ENCODE data around the gene GPRC5C.

The GPRC5C gene

DNA sequence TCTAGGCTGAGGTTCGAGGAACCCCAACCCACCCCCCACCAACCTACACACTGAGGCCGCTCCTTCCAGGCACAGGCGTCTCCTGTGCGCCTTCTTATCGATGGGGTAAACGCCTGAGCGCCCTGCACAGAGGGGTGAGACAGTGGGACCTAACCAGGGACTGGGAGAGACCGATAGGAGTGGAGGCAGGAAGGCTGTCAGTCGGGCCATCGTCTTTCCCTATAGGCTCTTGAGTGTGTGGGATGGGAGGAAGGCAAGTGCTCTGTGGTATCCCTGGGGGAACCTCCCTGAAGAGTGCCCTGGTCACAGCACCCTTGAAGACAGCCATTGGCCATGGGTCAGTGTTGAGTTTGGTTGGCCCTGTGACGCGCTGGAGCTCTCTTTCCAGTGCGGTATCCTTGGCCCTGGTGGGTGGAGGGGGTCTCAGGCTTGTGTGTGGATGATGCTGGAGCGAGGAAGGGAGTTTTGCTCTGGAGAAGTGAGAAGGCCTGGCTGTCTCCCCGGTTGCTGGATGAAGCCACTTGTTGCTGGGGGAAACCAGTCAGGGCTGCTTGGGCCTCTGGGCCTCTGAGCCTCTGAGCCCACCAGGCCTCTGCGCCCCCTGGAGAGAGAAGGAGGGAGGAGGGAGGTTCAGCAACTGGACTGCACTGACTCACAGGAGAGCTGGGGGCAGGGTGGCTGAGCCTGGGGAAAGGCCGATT, 1.7 kb downstream of the GPRC5C start:
- no peak for DNase-seq (ENCODE audit: low read depth)

DNA sequence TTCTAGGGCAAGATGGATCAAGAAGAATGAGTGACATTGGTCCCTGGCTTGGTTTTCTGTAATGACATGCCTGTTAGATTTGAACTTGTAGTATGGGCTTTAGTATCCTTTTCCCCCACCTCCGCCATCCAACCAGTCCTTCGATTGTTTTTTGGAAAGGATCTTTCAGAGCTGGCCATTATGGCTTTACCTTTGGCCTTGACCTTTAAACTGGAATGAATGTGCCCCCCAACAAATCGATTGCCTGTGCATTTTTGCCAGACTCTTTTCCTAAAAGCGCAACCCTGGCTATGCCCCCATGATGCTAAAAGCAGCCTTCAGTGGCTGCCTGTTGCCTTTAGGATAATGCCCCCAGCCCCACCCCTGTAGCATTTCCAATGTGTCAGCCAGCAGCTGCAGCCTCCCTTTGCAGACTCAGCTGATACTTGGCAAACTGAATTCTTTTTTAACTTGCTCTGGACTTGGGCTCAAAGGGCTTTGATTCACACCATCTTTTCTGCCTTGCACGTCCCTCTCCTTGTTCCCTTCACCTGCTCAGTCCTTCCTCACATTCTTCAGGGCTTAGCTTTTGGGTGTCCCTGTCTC, 4.0 kb downstream of the GPRC5C start:
- DNase-seq (ENCODE audit: low read depth): no peak

GRCh38 chr17:74437702-74438101, 5.8 kb downstream of the GPRC5C start:
- DNase-seq (ENCODE audit: low read depth): no peak

DNA sequence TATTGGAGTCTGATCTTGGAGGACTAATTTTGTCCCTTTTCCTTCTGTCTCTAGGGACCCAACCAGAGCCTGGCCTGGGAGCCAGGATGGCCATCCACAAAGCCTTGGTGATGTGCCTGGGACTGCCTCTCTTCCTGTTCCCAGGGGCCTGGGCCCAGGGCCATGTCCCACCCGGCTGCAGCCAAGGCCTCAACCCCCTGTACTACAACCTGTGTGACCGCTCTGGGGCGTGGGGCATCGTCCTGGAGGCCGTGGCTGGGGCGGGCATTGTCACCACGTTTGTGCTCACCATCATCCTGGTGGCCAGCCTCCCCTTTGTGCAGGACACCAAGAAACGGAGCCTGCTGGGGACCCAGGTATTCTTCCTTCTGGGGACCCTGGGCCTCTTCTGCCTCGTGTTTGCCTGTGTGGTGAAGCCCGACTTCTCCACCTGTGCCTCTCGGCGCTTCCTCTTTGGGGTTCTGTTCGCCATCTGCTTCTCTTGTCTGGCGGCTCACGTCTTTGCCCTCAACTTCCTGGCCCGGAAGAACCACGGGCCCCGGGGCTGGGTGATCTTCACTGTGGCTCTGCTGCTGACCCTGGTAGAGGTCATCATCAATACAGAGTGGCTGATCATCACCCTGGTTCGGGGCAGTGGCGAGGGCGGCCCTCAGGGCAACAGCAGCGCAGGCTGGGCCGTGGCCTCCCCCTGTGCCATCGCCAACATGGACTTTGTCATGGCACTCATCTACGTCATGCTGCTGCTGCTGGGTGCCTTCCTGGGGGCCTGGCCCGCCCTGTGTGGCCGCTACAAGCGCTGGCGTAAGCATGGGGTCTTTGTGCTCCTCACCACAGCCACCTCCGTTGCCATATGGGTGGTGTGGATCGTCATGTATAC, 8.0 kb downstream of the GPRC5C start:
- DNase-seq (ENCODE audit: low read depth): no peak

DNA sequence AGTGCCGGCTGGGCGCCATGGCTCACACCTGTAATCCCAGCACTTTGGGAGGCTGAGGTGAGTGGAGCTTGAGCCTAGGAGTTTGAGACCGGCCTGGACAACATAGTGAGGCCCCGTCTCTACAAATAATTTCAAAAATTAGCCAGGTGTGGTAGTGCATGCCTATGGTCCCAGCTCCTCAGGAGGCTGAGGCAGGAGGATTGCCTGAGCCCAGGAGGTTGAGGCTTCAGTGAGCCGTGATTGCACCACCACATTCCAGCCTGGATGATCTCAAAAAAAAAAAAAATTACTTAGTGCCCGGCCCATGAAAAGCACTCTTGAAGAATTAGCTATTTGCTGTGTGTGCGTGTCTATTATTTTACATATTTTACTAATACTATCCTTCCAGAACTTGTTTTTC, 9.6 kb downstream of the GPRC5C start:
- no peak for DNase-seq (ENCODE audit: low read depth)

DNA sequence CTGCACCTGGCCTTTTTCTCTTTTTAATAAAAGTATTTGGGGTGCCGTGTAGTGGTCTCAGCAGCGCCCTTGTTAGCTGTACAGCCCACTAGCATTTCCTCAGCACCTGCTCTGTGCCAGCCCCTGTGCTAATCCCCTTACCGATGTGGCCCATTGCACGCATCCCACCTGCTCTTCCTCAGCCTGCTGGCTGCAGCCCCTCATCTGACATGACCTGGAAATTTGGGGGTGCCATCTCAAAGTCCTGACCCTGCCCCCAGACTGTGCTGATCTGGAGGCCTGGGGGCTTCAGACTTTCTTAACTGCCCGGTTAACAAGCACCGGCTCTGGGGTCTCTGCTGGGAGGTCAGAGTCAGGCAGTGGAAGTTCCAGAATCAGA, 10.4 kb downstream of the GPRC5C start:
- no peak for DNase-seq (ENCODE audit: low read depth)

GRCh38 chr17:74442670-74443515, 11.0 kb downstream of the GPRC5C start:
- DNase-seq (ENCODE audit: low read depth): no peak

- DNase-seq (ENCODE audit: low read depth): no peak
These were observed 11.8 kb downstream of the GPRC5C start for GRCh38 chr17:74443516-74444296.

DNA sequence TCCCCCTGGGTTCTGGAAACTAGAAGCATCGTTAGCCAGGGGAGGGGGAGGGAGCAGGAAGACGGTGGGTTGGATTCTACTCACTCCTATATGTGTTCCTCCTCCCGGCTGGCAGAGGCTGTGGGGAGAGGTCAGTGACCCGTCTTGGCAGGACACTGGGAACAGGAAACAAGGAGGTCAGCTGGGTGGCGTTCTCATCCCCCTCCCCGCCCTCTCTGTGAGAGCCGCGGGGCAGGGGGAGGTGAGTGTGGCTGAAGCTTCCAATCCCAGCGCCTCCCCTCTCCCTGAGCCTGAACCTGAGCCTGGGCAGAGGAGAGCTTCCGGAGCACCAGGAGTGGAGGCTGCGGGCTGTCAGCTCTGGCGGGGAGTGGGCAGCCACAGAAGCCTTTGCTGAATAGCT, 12.5 kb downstream of the GPRC5C start:
- DNase-seq (ENCODE audit: low read depth): no peak

- DNase-seq (ENCODE audit: low read depth): no peak
These were observed 13.3 kb downstream of the GPRC5C start for GRCh38 chr17:74445158-74445557.

GRCh38 chr17:74446551-74447500, 14.9 kb downstream of the GPRC5C start:
- DNase-seq (ENCODE audit: low read depth): no peak

DNA sequence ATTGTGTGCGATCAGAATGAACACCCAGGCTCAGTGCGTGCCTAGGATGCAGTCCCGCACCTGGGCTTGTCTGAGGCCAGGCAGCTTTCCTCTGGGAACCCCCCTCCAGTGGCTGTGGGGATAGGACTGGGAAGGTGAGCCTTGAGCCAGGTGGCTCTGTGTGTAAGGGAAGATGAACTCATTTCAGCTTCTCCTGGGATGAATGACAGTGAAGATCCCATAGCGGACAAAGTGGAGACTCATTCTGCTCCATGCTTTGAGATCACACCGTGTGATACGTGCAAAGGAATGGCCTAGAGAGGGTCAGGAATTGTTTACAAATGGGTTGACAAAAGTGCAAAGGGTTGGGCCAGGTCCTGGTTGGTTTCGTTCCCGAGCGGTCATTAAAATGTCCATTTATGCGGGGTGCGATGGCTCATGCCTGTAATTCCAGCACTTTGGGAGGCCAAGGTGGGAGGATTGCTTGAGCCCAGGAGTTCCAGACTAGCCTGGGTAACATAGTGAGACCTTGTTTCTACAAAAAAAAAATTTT, 15.8 kb downstream of the GPRC5C start:
- no peak for DNase-seq (ENCODE audit: low read depth)

- DNase-seq (ENCODE audit: low read depth): no peak
These were observed 16.9 kb downstream of the GPRC5C start for GRCh38 chr17:74448756-74449155.

DNA sequence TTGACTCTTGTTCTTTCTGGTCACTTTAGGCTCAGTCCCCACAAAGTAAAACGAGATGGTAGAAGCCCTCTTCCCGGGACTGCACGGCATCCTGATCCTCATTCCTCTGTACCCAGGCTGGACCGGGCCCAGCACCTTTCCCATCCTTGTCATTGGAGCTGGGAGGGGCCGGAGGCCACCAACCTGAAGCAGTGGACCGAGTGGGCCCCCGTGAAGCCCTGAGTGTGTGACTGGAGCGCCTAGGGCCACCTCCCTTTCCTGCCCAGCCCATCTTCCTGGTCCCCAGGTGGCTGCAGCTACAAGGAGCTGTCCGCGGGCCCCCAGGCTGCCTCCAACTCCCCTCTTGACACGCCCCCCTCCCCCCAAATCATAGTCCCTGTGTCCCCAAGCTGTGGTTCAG, 17.4 kb downstream of the GPRC5C start:
- no peak for DNase-seq (ENCODE audit: low read depth)

GRCh38 chr17:74449773-74450172, 17.9 kb downstream of the GPRC5C start:
- DNase-seq (ENCODE audit: low read depth): no peak

GRCh38 chr17:74450231-74450630, 18.3 kb downstream of the GPRC5C start:
- DNase-seq (ENCODE audit: low read depth): no peak

- DNase-seq (ENCODE audit: low read depth): no peak
These were observed 19.1 kb downstream of the GPRC5C start for GRCh38 chr17:74450925-74451403.

DNA sequence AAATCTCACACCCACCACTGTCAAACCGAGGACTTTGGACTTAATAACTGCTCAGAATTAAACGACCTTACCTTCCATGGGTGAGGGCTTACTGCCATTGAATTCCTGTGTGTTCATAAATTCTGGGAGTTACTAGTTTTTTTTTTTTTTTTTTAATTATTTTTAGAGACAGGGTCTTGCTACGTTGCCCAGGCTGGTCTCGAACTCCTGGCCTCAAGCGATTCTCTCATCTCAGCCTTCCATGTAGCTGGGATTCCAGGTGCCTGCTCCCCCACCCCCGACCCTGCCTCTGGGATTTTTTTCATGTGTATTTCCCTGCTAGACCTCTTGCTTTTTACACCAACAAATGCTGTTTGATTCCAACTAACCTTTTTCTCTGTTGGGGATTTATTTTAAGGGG, 19.7 kb downstream of the GPRC5C start:
- no peak for DNase-seq (ENCODE audit: low read depth)

DNA sequence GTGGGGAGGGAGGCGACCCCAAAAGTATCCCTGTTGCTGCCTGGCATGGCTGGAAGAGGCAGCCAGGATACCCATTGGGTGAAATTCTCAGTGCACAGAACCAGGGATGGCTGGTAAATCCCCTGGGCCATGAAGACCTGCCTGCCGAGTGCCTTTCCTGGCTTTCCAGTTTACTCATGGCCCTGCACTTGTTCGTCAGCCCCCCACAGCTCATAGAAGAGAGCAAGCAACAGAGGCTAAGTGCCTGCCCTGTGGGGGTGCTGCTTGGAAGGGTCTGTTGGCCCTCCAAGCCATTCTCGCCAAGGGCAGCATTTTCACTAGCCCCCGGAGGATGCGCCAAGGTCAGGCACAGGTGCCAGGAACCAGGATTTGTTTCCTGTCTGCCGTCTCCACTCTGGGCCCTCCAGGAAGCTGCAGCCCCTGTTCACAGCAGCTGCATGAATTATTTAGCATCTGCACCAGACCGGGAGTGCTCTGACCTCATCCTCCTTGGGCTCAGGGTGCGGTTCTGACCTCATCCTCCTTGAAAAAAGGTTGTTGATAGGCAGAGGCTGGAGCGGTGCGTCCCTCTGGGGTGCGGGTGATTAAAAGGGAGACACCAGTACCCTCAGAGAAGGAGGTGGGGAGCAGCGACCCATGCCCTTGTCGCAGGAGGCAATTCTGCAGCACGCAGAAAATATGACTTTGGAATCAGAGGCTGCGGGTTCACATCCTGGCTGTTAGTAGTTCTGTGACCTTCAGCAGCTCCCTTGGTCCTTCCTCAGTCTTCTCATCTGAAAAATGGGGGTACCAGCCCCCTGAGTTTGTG, 20.3 kb downstream of the GPRC5C start:
- no peak for DNase-seq (ENCODE audit: low read depth)

Data from T-helper 22 cell (primary cell).